OCI-LY3 (cell line): ENCODE measurements around the gene EGF.

Source experiments
- H2AFZ ChIP-seq: fragments of 200-600, 300-600 bp; shearing (Covaris generic); 2 replicates; pipeline ENCODE4 v1.6.0; 2014; ENCODE audit warnings: antibody characterized with exemption, low read depth, low read length
- H3K27ac ChIP-seq: fragments of 200-600, 300-600 bp; sonication (generic); 2 replicates; pipeline ENCODE4 v1.5.1; 2014; ENCODE audit warnings: mild to moderate bottlenecking, low read length, moderate library complexity, mixed read lengths
- H3K27me3 ChIP-seq: fragments of 200-600, 300-600 bp; sonication (generic); 2 replicates; pipeline ENCODE4 v1.6.1; 2014; ENCODE audit warnings: low read depth, low read length, mixed read lengths
- H3K36me3 ChIP-seq: fragments of 200-600, 300-600 bp; sonication (generic); replicated peaks from 2 replicates; pipeline ENCODE3; 2014; ENCODE audit warnings: low read depth, low read length, mixed read lengths
- H3K4me1 ChIP-seq: fragments of 300-600, 200-600 bp; sonication (generic); 2 replicates; pipeline ENCODE4 v1.6.1; 2014; ENCODE audit warnings: low read length, mixed read lengths
- H3K4me2 ChIP-seq: fragments of 200-600, 300-600 bp; sonication (generic); 2 replicates; pipeline ENCODE4 v1.6.1; 2014; ENCODE audit warnings: low read length, mixed read lengths
- H3K4me3 ChIP-seq: fragments of 300-600, 200-600 bp; sonication (generic); 2 replicates; pipeline ENCODE4 v1.5.1; 2014; ENCODE audit warnings: antibody characterized with exemption, mild to moderate bottlenecking, low read length, moderate library complexity
- H3K79me2 ChIP-seq: fragments of 300-600, 200-600 bp; shearing (Covaris generic); 2 replicates; pipeline ENCODE4 v1.6.1; 2014; ENCODE audit warnings: mild to moderate bottlenecking, low read length, mixed read lengths
- H3K9ac ChIP-seq: fragments of 300-600, 200-600 bp; shearing (Covaris generic); 2 replicates; pipeline ENCODE4 v1.6.0; 2014; ENCODE audit warnings: mild to moderate bottlenecking, low read length, moderate library complexity
- H3K9me3 ChIP-seq: fragments of 200-600, 300-600 bp; shearing (Covaris generic); 2 replicates; pipeline ENCODE4 v1.6.1; 2014; ENCODE audit warnings: low read length, mixed read lengths; ENCODE audit not compliant: insufficient read depth
- H4K20me1 ChIP-seq: fragments of 200-600, 300-600 bp; sonication (generic); 2 replicates; pipeline ENCODE4 v1.6.1; 2016; ENCODE audit warnings: low read length, mixed read lengths; ENCODE audit not compliant: insufficient read depth
- CTCF ChIP-seq: fragments of 200-600, 300-600 bp; sonication (generic); IDR thresholded peaks from 2 replicates; pipeline ENCODE4 v1.5.1; 2014; ENCODE audit warnings: antibody characterized with exemption, low read length, low read depth
- EZH2phosphoT487 ChIP-seq: fragments of 200-600 bp; shearing (Covaris generic); IDR thresholded peaks from 2 replicates; pipeline ENCODE4 v1.6.1; 2018; ENCODE audit warnings: antibody characterized with exemption, mixed run types, low read depth

The EGF gene

DNA sequence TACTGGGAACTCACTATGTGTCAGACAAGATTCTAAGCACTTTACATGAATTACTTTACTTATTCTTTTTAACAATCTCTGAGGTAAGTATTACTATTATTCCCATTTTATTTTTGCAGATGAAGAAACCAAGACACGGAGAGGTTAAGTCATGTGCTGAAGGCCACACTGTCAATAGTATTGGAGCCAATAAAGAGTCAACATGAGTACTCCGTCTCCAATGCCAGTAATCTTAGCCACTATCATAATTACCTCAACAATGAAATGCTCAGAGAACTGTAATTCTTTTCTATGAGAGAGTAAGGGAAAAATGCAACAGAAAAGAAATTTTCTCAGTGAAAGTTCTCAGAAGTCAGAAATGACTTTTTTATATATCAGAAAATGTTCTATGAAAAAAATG lies 12.7 kb downstream of the EGF start:
- no peaks in the 10 kb centered on the region for H3K27me3 ChIP-seq
- H3K4me3 ChIP-seq = no peak overlapping the region
- no peaks in the 10 kb centered on the region for H3K4me1 ChIP-seq
- no peak overlapping the region for H2AFZ ChIP-seq
- no peaks in the 10 kb centered on the region for H3K36me3 ChIP-seq
- H3K27ac ChIP-seq = no peak overlapping the region
- TF ChIP-seq EZH2phosphoT487 = no peak
- TF ChIP-seq CTCF = no peak
- H3K4me2 ChIP-seq = no peak overlapping the region
- H4K20me1 ChIP-seq = no peaks in the 10 kb centered on the region
- H3K9ac ChIP-seq = no peak overlapping the region
- H3K9me3 ChIP-seq = no peaks in the 10 kb centered on the region
- H3K79me2 ChIP-seq = no peaks in the 10 kb centered on the region

- no peak overlapping the region for H3K27ac ChIP-seq
- no peaks in the 10 kb centered on the region for H3K79me2 ChIP-seq
- TF ChIP-seq CTCF = no peak
- TF ChIP-seq EZH2phosphoT487 = no peak
- no peak overlapping the region for H3K4me3 ChIP-seq
- no peaks in the 10 kb centered on the region for H3K4me1 ChIP-seq
- H3K4me2 ChIP-seq = no peak overlapping the region
- no peak overlapping the region for H2AFZ ChIP-seq
- no peaks in the 10 kb centered on the region for H3K36me3 ChIP-seq
- no peaks in the 10 kb centered on the region for H4K20me1 ChIP-seq
- no peaks in the 10 kb centered on the region for H3K9me3 ChIP-seq
- no peak overlapping the region for H3K9ac ChIP-seq
- H3K27me3 ChIP-seq = no peaks in the 10 kb centered on the region
These were observed 15.8 kb downstream of the EGF start for GRCh38 chr4:109928327-109929045.

- no peak overlapping the region for H3K4me2 ChIP-seq
- no peak overlapping the region for H3K27ac ChIP-seq
- no peak for TF ChIP-seq CTCF
- TF ChIP-seq EZH2phosphoT487 = no peak
- no peaks in the 10 kb centered on the region for H3K27me3 ChIP-seq
- H3K9ac ChIP-seq = no peak overlapping the region
- H4K20me1 ChIP-seq = no peaks in the 10 kb centered on the region
- H3K79me2 ChIP-seq = no peaks in the 10 kb centered on the region
- no peak overlapping the region for H2AFZ ChIP-seq
- no peaks in the 10 kb centered on the region for H3K9me3 ChIP-seq
- no peaks in the 10 kb centered on the region for H3K36me3 ChIP-seq
- no peaks in the 10 kb centered on the region for H3K4me1 ChIP-seq
- no peak overlapping the region for H3K4me3 ChIP-seq
These were observed 17.8 kb downstream of the EGF start for GRCh38 chr4:109930464-109930863.

DNA sequence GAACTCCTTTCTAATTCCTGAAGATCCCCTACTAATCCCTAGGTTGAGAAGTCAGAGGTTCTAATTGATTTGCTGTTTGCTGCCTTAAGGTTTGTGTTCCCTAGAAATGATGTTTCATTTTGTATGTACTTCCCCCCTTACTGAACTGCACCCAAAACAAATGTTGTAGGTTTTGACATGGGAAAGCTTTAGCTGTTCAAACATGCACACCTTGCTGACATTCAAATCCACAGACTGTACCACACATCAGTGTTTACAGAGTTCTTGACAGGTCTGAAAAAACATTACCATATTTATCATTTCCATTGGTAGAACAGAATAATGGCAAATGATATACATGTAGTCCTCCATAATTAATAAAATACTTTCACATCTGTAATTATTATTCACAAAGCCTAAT lies 18.2 kb downstream of the EGF start:
- Histone ChIP-seq H3K36me3 (no peaks in the 10 kb centered on the region), H3K27me3 (no peaks in the 10 kb centered on the region), H4K20me1 (no peaks in the 10 kb centered on the region), H3K4me3 (no peak overlapping the region), H3K4me2 (no peak overlapping the region), H3K4me1 (no peaks in the 10 kb centered on the region), H2AFZ (no peak overlapping the region), H3K9me3 (no peaks in the 10 kb centered on the region), H3K79me2 (no peaks in the 10 kb centered on the region), H3K27ac (no peak overlapping the region), H3K9ac (no peak overlapping the region)
- TF ChIP-seq CTCF (no peak), EZH2phosphoT487 (no peak)
